Stomach (tissue), 4 donors: ENCODE data around the gene IQCH.

Experiments used
- POLR2AphosphoS5 ChIP-seq, 3 donors: sonication (generic); formaldehyde crosslinking; IDR thresholded peaks; one replicate each; pipeline ENCODE4 v1.6.1; 2016; ENCODE audit warnings: antibody characterized with exemption in 3 of 3
- TF ChIP-seq, protein P1 (sequence below), 7 experiments: fragments of 450-650 bp in 4 of 7; fragments of 200-600 bp in 3 of 7; sonication (generic) in 3 of 7; IDR thresholded peaks; one replicate each; pipeline ENCODE4 v1.5.1; 2016 to 2019; ENCODE audit warnings: antibody characterized with exemption in 7 of 7, control low read depth in 2 of 7, mild to moderate bottlenecking in 1 of 7

DNA sequence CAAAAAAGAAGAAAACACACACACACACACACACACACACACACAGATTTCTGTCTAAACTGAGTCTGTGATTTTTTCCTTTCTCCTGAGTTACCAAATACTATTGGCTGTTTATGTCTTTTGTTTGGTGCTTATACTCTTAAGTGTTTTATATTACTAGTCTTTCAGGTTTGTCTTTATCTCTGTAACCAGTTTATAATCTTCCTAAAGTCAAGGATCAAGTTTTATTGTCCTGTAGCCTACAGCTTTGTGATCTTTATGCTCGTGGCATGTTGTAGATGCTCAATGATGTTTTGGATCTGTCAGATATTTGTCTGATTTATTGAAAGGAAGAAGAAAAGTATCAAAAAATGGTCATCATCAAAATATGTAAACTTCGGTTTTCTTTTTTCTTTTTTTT, 292.5 kb downstream of the IQCH start:
- TF ChIP-seq, protein P1, sequence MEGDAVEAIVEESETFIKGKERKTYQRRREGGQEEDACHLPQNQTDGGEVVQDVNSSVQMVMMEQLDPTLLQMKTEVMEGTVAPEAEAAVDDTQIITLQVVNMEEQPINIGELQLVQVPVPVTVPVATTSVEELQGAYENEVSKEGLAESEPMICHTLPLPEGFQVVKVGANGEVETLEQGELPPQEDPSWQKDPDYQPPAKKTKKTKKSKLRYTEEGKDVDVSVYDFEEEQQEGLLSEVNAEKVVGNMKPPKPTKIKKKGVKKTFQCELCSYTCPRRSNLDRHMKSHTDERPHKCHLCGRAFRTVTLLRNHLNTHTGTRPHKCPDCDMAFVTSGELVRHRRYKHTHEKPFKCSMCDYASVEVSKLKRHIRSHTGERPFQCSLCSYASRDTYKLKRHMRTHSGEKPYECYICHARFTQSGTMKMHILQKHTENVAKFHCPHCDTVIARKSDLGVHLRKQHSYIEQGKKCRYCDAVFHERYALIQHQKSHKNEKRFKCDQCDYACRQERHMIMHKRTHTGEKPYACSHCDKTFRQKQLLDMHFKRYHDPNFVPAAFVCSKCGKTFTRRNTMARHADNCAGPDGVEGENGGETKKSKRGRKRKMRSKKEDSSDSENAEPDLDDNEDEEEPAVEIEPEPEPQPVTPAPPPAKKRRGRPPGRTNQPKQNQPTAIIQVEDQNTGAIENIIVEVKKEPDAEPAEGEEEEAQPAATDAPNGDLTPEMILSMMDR (IDR thresholded peaks at IDR 0.05), result no peak
- TF ChIP-seq POLR2AphosphoS5 (IDR thresholded peaks at IDR 0.05), result no peak
